Activated naive CD4-positive, alpha-beta T cell treated with anti-CD3 and anti-CD28 coated beads, Interleukin-2, amount 50 U/mL, for 24 hours (primary cell): ENCODE results near the gene LRBA.

ENCODE experiments used
- H3K27ac Mint-ChIP-seq: one replicate; pipeline ENCODE4 v1.8.0; 2021; ENCODE audit warnings: mild to moderate bottlenecking, mixed read lengths
- H3K27me3 Mint-ChIP-seq: one replicate; pipeline ENCODE4 v1.8.0; 2021; ENCODE audit warnings: mixed read lengths
- H3K36me3 Mint-ChIP-seq: one replicate; pipeline ENCODE4 v1.8.0; 2021; ENCODE audit warnings: mixed read lengths
- H3K4me1 Mint-ChIP-seq: one replicate; pipeline ENCODE4 v1.8.0; 2021; ENCODE audit warnings: mixed read lengths
- H3K4me3 Mint-ChIP-seq: one replicate; pipeline ENCODE4 v1.8.0; 2021; ENCODE audit warnings: mild to moderate bottlenecking, mixed read lengths
- H3K9me3 Mint-ChIP-seq: one replicate; pipeline ENCODE4 v1.8.0; 2021; ENCODE audit warnings: mixed read lengths

Gene LRBA

DNA sequence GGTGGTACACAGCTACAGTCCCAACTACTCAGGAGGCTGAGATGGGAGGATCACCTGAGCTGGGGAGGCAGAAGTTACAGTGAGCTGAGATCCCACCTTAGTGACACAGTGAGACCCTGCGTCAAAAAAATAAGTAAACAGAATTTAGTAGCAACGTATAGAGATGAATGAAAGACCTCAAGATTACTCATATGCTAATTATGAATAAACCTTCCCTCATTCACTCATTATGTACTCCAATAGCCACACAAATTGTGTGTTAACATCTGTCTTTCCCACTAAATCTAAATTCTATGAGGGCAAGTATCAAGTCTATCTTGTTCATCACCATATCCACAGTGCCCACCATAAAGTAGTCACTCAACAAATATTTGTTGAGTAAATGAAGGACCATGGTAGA is 111.5 kb downstream of the LRBA start:
- Mint-ChIP-seq H3K4me1 (peaks cover 17% of the 10 kb centered on the region), H3K9me3 (no peaks in the 10 kb centered on the region), H3K4me3 (no peak overlapping the region), H3K27me3 (no peaks in the 10 kb centered on the region), H3K36me3 (peaks cover 48% of the 10 kb centered on the region), H3K27ac (no peak overlapping the region)

DNA sequence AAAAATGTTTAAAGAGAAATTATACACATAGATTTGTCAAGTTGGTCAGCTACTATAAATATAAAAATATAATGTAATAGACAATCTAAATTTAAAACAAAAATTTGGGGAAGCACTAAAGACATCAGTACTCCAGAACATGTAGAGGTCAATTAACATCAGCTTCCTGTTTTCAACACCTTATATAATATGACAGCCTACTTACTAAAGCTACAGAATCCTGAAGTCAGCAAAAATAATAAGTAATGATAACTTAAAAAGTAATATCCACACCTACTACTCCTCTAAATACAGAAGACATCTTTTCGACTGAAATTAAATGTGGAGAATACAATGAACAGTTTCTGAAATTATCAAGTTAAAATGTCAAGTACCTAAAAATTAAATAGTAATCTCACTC is 118.6 kb downstream of the LRBA start:
- Mint-ChIP-seq H3K4me3 (no peak overlapping the region), H3K27me3 (no peaks in the 10 kb centered on the region)

GRCh38 chr4:150890246-150890645 is 124.8 kb downstream of the LRBA start:
- Mint-ChIP-seq H3K36me3 (peaks cover 30% of the 10 kb centered on the region), H3K4me1 (peaks cover 11% of the 10 kb centered on the region), H3K27ac (no peak overlapping the region), H3K9me3 (no peaks in the 10 kb centered on the region), H3K4me3 (no peak overlapping the region), H3K27me3 (no peaks in the 10 kb centered on the region)

More for the DNA sequence above, 118.6 kb downstream of the LRBA start:
- H3K9me3 Mint-ChIP-seq, result no peaks in the 10 kb centered on the region
- no peaks in the 10 kb centered on the region for H3K4me1 Mint-ChIP-seq
- H3K27ac Mint-ChIP-seq, result no peak overlapping the region
- peaks cover 38% of the 10 kb centered on the region for H3K36me3 Mint-ChIP-seq

DNA sequence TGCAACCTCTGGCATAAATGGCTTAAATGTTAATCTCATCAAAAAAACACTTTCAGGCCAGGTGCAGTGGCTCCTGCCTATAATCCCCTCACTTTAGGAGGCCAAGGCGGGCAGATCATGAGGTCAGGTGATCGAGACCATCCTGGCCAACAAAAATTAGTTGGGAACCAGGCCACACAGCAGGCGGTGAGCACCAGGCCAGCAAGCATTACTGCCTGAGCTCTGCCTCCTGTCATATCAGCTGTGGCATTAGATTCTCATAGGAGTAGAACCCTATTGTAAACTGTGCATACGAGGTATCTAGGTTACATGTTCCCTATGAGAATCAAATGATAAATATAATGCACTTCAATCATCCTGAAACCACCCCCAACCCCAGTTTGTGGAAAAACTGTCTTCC is 125.8 kb downstream of the LRBA start:
- Mint-ChIP-seq H3K4me3 (no peak overlapping the region), H3K27me3 (no peaks in the 10 kb centered on the region), H3K27ac (no peak overlapping the region), H3K4me1 (peaks cover 14% of the 10 kb centered on the region), H3K9me3 (no peaks in the 10 kb centered on the region), H3K36me3 (peaks cover 27% of the 10 kb centered on the region)

DNA sequence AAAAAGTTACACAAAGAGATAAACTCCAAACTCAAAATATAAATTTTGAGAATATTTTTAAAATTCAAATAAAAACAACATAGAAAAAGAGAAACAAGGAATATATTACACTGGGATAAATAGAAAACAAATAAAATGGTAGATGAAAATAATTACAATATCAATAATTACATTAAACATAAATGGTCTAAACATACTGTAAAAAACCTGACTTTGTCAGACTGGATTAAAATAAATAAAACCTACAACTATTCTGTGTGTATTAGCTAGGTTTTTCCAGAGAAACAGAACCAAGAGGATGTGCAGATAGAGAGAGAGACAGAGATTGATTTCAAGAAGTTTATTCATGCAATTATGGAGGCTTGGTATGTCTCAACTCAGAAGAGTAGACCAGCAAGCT is 126.5 kb downstream of the LRBA start:
- Mint-ChIP-seq H3K36me3 (peaks cover 26% of the 10 kb centered on the region), H3K4me3 (no peak overlapping the region), H3K9me3 (no peaks in the 10 kb centered on the region), H3K27me3 (no peaks in the 10 kb centered on the region), H3K27ac (no peak overlapping the region), H3K4me1 (peaks cover 15% of the 10 kb centered on the region)

- Mint-ChIP-seq H3K27me3 (no peaks in the 10 kb centered on the region), H3K36me3 (peaks cover 26% of the 10 kb centered on the region), H3K27ac (peak overlapping the region; percentile 42)
These were observed 126.9 kb downstream of the LRBA start for GRCh38 chr4:150888217-150888616.

GRCh38 chr4:150886597-150886996 is 128.5 kb downstream of the LRBA start:
- H3K27ac Mint-ChIP-seq, result no peak overlapping the region
- no peaks in the 10 kb centered on the region for H3K9me3 Mint-ChIP-seq
- H3K27me3 Mint-ChIP-seq, result no peaks in the 10 kb centered on the region
- H3K36me3 Mint-ChIP-seq, result peaks cover 19% of the 10 kb centered on the region
- H3K4me1 Mint-ChIP-seq, result peaks cover 15% of the 10 kb centered on the region
- no peak overlapping the region for H3K4me3 Mint-ChIP-seq

More at GRCh38 chr4:150888217-150888616, 126.9 kb downstream of the LRBA start:
- Mint-ChIP-seq H3K4me3 (no peak overlapping the region), H3K9me3 (no peaks in the 10 kb centered on the region), H3K4me1 (peaks cover 15% of the 10 kb centered on the region)

GRCh38 chr4:150884625-150885024 is 130.5 kb downstream of the LRBA start:
- Mint-ChIP-seq H3K27ac (no peak overlapping the region), H3K4me1 (peaks cover 12% of the 10 kb centered on the region), H3K4me3 (no peak overlapping the region), H3K9me3 (no peaks in the 10 kb centered on the region), H3K36me3 (peaks cover 29% of the 10 kb centered on the region), H3K27me3 (no peaks in the 10 kb centered on the region)

GRCh38 chr4:150875367-150875766 is 139.7 kb downstream of the LRBA start:
- H3K27ac Mint-ChIP-seq, result no peak overlapping the region
- no peaks in the 10 kb centered on the region for H3K27me3 Mint-ChIP-seq
- H3K4me3 Mint-ChIP-seq, result no peak overlapping the region
- H3K9me3 Mint-ChIP-seq, result peaks cover 7% of the 10 kb centered on the region
- H3K36me3 Mint-ChIP-seq, result peaks cover 41% of the 10 kb centered on the region
- peaks cover 28% of the 10 kb centered on the region for H3K4me1 Mint-ChIP-seq

DNA sequence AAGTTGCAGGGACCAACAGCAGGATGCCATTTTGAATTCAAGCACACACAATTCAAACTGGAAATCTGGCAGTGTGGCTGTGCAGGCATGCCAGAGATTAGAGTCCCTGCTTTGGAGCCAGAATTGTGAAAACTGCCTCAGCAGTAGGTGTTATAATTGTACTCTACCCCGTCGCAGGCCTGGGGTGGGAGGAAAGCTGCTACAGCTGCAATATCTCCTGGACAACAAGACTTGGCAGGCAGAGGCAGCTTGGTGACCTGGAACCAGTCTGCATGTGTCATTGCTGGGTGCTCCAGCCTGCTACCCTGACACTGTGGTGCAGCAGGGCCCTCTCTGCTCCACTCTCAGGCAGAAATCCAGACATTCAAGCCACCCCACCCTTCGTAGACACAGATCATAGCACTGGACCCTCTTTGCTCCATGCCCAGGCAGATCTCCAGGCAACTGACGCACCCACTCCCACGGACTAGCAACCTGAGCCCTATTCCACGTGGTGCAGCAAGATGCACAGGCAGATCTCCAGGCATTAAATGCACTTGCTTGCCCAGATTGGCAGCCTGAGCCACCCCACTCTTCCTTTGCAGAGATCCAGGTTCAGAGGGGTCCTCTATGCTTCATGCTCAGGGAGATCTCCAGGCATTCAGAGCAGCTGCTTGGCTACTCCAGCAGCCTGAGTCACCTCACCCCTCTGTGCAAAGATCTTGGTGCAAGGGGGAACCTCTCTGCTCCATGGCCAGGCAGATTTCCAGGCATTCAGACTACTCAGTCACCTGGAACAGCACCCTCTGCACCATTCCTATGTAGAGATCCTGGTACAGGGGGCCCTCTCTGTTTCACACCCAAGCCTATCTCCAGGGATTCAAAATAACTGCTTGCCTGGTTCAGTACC is 140.5 kb downstream of the LRBA start:
- H3K27me3 Mint-ChIP-seq, result no peaks in the 10 kb centered on the region
- H3K36me3 Mint-ChIP-seq, result peaks cover 33% of the 10 kb centered on the region
- H3K9me3 Mint-ChIP-seq, result peaks cover 7% of the 10 kb centered on the region
- peaks cover 26% of the 10 kb centered on the region for H3K4me1 Mint-ChIP-seq
- H3K27ac Mint-ChIP-seq, result no peak overlapping the region
- no peak overlapping the region for H3K4me3 Mint-ChIP-seq

DNA sequence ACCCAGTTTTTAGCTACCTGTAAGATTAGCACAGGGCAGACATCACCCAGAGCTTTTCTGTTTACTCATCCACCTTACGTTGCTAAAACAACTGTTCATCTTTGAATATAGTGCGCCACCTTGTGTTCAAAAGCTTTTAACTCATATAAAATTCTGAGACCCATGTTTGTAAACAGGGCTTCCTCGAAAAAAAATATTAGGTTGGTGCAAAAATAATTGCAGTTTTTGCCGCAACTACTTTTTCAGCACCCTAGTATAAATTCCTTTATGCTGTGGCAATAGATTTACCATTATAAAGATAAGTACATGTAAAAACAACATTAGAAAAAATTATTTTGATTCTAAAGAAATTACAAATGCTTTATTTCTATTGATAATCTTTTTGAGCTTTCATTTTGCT is 147.9 kb downstream of the LRBA start:
- Mint-ChIP-seq H3K9me3 (no peaks in the 10 kb centered on the region), H3K4me3 (no peak overlapping the region), H3K27me3 (no peaks in the 10 kb centered on the region), H3K4me1 (no peaks in the 10 kb centered on the region), H3K36me3 (peaks cover 2% of the 10 kb centered on the region), H3K27ac (no peak overlapping the region)

DNA sequence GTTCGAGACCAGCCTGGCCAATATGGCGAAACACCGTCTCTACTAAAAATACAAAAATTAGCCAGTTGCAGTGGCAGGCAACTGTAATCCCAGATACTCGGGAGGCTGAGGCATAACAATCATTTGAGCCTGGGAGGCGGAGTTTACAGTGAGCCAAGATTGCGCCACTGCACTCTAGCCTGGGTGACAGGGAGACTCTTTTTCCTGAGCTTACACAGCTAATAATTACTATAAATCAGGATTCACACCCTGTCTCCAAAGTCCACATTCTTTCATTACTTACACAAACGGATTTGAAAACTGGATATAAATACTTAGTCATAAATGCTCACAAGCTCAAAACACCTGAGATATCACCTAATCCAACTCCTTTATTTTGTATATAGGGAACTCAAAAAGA is 151.6 kb downstream of the LRBA start:
- Mint-ChIP-seq H3K27ac (no peak overlapping the region), H3K4me3 (no peak overlapping the region), H3K4me1 (no peaks in the 10 kb centered on the region), H3K27me3 (no peaks in the 10 kb centered on the region), H3K36me3 (peaks cover 5% of the 10 kb centered on the region), H3K9me3 (no peaks in the 10 kb centered on the region)

DNA sequence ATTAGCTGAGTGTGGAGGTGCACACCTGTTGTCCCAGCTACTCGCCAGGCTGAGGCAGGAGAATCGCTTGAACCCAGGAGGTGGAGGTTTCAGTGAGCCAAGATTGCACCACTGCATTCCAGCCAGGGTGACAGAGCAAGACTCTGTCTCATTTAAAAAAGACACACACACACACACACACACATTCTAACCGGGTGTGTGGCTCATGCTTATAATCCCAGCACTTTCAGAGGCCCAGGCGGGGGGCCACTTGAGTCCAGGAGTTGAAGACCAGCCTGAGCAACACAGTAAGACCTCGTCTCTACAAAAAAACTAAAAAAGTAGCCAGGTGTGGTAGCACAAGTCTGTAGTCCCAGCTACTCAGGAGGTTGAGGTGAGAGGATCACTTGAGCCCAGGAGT is 152.3 kb downstream of the LRBA start:
- no peaks in the 10 kb centered on the region for H3K4me1 Mint-ChIP-seq
- H3K27ac Mint-ChIP-seq, result no peak overlapping the region
- H3K4me3 Mint-ChIP-seq, result no peak overlapping the region
- no peaks in the 10 kb centered on the region for H3K27me3 Mint-ChIP-seq
- H3K9me3 Mint-ChIP-seq, result no peaks in the 10 kb centered on the region
- peaks cover 5% of the 10 kb centered on the region for H3K36me3 Mint-ChIP-seq

DNA sequence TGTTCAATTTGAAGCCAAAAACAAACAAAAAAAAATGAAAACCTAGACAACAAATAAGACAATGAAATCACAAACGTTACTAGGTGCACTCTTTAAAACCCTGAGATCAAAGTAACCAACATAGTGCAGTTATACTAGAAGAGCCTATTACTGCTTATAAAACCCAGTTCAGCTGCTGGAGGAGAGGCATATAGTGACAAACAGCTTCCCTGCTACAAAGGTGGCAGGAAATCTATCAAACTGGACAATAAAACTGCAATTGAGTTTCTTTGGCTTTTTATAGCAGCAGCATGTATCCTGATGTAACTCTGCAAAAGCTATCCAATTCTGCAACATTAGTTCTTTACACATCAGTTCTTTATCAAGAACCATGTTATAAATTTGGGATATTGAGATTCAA is 155.6 kb downstream of the LRBA start:
- H3K4me3 Mint-ChIP-seq, result no peak overlapping the region
- no peaks in the 10 kb centered on the region for H3K9me3 Mint-ChIP-seq
- no peak overlapping the region for H3K27ac Mint-ChIP-seq
- H3K36me3 Mint-ChIP-seq, result peaks cover 8% of the 10 kb centered on the region
- H3K27me3 Mint-ChIP-seq, result no peaks in the 10 kb centered on the region
- H3K4me1 Mint-ChIP-seq, result no peaks in the 10 kb centered on the region

DNA sequence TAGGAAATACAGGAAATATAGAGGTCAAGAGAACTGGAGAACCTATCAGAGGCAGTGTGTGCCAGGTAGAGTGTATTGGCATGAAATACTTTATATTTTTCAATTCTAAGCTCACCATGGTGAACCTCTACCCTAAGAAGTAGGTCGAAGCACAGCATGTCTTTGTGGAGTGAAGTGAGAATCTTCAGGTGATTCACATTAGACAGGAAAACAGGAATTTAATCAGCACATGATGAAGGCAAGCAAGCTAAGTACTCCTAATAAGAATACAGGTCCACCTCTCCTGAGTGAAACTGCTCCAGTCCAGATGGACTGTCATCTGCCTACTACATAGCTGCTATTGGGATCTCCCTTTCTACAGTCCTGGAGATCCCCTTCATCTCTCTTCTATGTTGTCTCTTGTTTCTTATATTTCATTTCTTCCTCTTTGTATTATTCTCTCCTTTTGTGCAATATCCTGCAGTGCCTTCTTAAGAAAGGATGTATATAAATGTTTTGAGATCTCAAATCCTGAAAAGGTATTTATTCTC is 159.0 kb downstream of the LRBA start:
- Mint-ChIP-seq H3K9me3 (no peaks in the 10 kb centered on the region), H3K36me3 (peaks cover 17% of the 10 kb centered on the region), H3K27me3 (no peaks in the 10 kb centered on the region), H3K4me3 (no peak overlapping the region), H3K27ac (no peak overlapping the region), H3K4me1 (no peaks in the 10 kb centered on the region)

DNA sequence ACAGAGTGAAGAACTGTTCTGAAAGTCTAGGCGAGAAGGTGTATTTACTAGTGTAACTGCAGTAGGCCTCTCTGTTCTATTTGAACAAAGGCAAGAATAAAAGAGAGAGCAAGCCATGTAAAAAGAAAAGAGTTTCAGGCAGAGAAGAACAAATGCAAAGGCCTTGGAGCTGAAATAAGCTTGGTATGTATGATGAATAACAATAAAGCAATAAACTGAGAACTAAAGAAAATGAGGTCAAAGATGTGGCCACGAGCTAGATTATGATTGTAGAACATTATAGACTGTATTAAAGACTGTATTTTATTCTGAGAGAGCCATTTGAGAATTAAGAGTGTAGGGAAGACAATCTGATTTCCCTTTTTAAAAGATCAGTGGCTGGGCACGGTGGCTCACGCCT is 160.5 kb downstream of the LRBA start:
- H3K9me3 Mint-ChIP-seq, result no peaks in the 10 kb centered on the region
- no peak overlapping the region for H3K27ac Mint-ChIP-seq
- H3K4me1 Mint-ChIP-seq, result no peaks in the 10 kb centered on the region
- no peaks in the 10 kb centered on the region for H3K27me3 Mint-ChIP-seq
- H3K4me3 Mint-ChIP-seq, result no peak overlapping the region
- peaks cover 20% of the 10 kb centered on the region for H3K36me3 Mint-ChIP-seq
